H1 (cell line): ENCODE data around the gene NOX5.

ENCODE experiments used
- ASH2L ChIP-seq: fragments of 200-600, 300-600 bp; sonication (generic); IDR thresholded peaks from one replicate; pipeline ENCODE4 v1.7.1; 2017; ENCODE audit warnings: low read length
- CTBP2 ChIP-seq: IDR thresholded peaks from 2 replicates; pipeline ENCODE4 v1.7.0; 2011; ENCODE audit warnings: borderline replicate concordance, mild to moderate bottlenecking, moderate library complexity, mixed read lengths, low read length; ENCODE audit not compliant: insufficient read depth, insufficient read length
- FOSL1 ChIP-seq: IDR thresholded peaks from 2 replicates; pipeline ENCODE4 v1.6.1; 2011; ENCODE audit warnings: mild to moderate bottlenecking, low read depth, low read length, moderate library complexity; ENCODE audit not compliant: insufficient read depth
- KDM1A ChIP-seq: fragments of 200-600, 300-600 bp; sonication (generic); IDR thresholded peaks from 2 replicates; pipeline ENCODE4 v1.7.1; 2016; ENCODE audit warnings: mild to moderate bottlenecking, low read length, borderline replicate concordance
- MAFK ChIP-seq: IDR thresholded peaks from 2 replicates; pipeline ENCODE4 v1.6.1; 2012; ENCODE audit warnings: low read depth, mild to moderate bottlenecking, improper control_type of control experiment, low read length
- POLR2AphosphoS5 ChIP-seq: IDR thresholded peaks from 2 replicates; pipeline ENCODE4 v1.6.1; 2011; ENCODE audit warnings: low read depth, low read length
- SIN3A ChIP-seq, 2 experiments: IDR thresholded peaks in 1 of 2; conservative IDR thresholded peaks in 1 of 2; 2 replicates each; pipeline ENCODE4 v1.6.1; 2011 to 2012; ENCODE audit warnings: low read length in 2 of 2, improper control_type of control experiment in 1 of 2, low read depth in 1 of 2, mild to moderate bottlenecking in 1 of 2
- YY1 ChIP-seq: IDR thresholded peaks from 2 replicates; pipeline ENCODE4 v1.6.1; 2011; ENCODE audit warnings: low read depth, mild to moderate bottlenecking, low read length
- TF ChIP-seq, protein P1 (sequence below): IDR thresholded peaks from 2 replicates; pipeline ENCODE4 v1.6.1; 2011; ENCODE audit warnings: low read length, improper control_type of control experiment
- TF ChIP-seq, protein P2 (sequence below), 3 experiments: IDR thresholded peaks; 1 replicate in 2 of 3; 2 replicates in 1 of 3; pipeline versions ENCODE4 v1.5.1 to v1.6.1; 2011; ENCODE audit warnings: low read length in 3 of 3, mild to moderate bottlenecking in 3 of 3, inconsistent platforms in 2 of 3, low read depth in 1 of 3, moderate library complexity in 1 of 3; ENCODE audit not compliant: insufficient read depth in 1 of 3; ENCODE audit errors: control extremely low read depth in 1 of 3

DNA sequence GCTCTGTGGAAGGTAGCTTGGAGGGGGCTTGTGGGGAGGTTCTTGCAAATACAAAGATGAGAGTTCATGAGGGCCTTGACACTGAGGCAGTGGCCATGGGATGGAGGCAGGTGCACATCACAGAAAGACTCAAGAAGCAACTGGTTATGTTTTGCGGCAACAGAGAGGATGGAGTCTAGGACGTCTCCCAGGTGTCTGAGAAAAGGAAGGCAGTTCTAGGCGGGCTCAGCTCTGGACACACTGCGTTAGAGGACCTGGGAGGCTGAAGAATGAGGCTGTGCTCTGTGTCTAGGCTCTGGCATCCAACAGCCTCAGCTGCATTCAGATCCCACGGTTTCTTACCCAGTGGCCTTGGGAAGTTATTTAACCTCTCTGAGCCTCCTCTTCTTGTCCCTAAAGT, 23.5 kb downstream of the NOX5 start:
- no peak for TF ChIP-seq ASH2L
- no peak for TF ChIP-seq CTBP2
- TF ChIP-seq KDM1A: no peak
- TF ChIP-seq, protein P1, sequence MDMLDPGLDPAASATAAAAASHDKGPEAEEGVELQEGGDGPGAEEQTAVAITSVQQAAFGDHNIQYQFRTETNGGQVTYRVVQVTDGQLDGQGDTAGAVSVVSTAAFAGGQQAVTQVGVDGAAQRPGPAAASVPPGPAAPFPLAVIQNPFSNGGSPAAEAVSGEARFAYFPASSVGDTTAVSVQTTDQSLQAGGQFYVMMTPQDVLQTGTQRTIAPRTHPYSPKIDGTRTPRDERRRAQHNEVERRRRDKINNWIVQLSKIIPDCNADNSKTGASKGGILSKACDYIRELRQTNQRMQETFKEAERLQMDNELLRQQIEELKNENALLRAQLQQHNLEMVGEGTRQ: no peak
- no peak for TF ChIP-seq SIN3A (conservative IDR thresholded peaks at IDR 0.05 in 1 of 2, IDR thresholded peaks at IDR 0.05 in 1 of 2; ENCODE audit: low read depth in 1 of 2, low read length in 2 of 2)
- TF ChIP-seq YY1: no peak
- no peak for TF ChIP-seq FOSL1
- TF ChIP-seq, protein P2, sequence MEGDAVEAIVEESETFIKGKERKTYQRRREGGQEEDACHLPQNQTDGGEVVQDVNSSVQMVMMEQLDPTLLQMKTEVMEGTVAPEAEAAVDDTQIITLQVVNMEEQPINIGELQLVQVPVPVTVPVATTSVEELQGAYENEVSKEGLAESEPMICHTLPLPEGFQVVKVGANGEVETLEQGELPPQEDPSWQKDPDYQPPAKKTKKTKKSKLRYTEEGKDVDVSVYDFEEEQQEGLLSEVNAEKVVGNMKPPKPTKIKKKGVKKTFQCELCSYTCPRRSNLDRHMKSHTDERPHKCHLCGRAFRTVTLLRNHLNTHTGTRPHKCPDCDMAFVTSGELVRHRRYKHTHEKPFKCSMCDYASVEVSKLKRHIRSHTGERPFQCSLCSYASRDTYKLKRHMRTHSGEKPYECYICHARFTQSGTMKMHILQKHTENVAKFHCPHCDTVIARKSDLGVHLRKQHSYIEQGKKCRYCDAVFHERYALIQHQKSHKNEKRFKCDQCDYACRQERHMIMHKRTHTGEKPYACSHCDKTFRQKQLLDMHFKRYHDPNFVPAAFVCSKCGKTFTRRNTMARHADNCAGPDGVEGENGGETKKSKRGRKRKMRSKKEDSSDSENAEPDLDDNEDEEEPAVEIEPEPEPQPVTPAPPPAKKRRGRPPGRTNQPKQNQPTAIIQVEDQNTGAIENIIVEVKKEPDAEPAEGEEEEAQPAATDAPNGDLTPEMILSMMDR (IDR thresholded peaks at IDR 0.05; ENCODE audit: control extremely low read depth in 1 of 3, insufficient read depth in 1 of 3, low read depth in 1 of 3, low read length in 3 of 3): no peak
- TF ChIP-seq POLR2AphosphoS5: no peak
- no peak for TF ChIP-seq MAFK
